B cell (primary cell): Measurements from ENCODE around the gene NADSYN1.

Source experiments
- EZH2 ChIP-seq: IDR thresholded peaks from 2 replicates; pipeline ENCODE4 v1.6.1; 2012; ENCODE audit warnings: borderline replicate concordance, low read depth, mild to moderate bottlenecking, moderate library complexity, low read length; ENCODE audit not compliant: insufficient read depth, poor library complexity, severe bottlenecking
- TF ChIP-seq, protein P1 (sequence below): fragments of 200-600 bp; IDR thresholded peaks from one replicate; pipeline ENCODE4 v1.8.0; 2022; ENCODE audit warnings: antibody characterized with exemption, mild to moderate bottlenecking

DNA sequence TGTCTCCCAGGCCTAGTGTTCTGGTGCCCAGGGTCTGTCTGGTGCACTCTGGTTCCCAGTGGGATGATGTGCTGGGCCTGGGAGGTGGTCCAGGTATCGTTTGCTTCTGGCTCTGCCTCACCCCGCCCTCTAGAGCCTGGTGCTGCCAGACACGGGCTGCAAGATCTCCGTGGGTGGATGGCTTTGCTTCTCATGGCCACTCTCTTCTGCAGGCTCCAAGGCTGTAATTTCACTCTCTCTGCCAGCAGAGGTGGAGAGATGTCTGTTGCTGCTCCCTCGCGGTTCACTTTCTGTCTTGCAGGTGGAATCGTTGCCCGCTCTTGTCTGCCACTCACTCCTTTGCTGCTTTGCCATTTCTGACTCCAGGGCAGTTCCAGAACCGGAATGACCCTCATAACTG, 13.4 kb downstream of the NADSYN1 start:
- TF ChIP-seq, protein P1, sequence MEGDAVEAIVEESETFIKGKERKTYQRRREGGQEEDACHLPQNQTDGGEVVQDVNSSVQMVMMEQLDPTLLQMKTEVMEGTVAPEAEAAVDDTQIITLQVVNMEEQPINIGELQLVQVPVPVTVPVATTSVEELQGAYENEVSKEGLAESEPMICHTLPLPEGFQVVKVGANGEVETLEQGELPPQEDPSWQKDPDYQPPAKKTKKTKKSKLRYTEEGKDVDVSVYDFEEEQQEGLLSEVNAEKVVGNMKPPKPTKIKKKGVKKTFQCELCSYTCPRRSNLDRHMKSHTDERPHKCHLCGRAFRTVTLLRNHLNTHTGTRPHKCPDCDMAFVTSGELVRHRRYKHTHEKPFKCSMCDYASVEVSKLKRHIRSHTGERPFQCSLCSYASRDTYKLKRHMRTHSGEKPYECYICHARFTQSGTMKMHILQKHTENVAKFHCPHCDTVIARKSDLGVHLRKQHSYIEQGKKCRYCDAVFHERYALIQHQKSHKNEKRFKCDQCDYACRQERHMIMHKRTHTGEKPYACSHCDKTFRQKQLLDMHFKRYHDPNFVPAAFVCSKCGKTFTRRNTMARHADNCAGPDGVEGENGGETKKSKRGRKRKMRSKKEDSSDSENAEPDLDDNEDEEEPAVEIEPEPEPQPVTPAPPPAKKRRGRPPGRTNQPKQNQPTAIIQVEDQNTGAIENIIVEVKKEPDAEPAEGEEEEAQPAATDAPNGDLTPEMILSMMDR = no peak
- TF ChIP-seq EZH2 = no peak
